GM21381 (cell line): ENCODE results near the gene C16orf78.
A peak's percentile ranks its signal among the peaks of the same experiment; 100 is the strongest.

Experiments used
- ATAC-seq: cut with Tn5 transposase; IDR thresholded peaks from one replicate; pipeline ENCODE4 v1.9.1; 2021; ENCODE audit warnings: mild to moderate bottlenecking, moderate library complexity; ENCODE audit not compliant: unreplicated experiment

The C16orf78 gene

DNA sequence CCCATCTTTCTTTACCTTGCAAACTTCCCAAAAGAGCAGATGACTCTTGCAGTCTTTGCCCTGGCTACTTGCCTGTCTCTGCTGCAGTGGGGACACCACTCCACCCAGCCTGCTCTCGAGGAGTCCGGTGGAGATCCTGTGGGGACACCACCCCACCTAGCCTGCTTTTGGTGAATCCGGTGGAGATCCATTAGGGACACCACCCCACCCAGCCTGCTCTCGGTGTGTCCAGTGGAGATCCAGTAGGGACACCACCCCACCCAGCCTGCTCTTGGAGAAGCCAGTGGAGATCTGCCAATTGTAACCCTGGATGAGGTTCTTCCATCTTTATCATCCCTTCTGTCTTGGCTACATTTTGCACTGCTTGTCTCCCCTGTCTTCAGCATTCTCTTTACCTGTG is 54.2 kb downstream of the C16orf78 start:
- no peak for ATAC-seq

DNA sequence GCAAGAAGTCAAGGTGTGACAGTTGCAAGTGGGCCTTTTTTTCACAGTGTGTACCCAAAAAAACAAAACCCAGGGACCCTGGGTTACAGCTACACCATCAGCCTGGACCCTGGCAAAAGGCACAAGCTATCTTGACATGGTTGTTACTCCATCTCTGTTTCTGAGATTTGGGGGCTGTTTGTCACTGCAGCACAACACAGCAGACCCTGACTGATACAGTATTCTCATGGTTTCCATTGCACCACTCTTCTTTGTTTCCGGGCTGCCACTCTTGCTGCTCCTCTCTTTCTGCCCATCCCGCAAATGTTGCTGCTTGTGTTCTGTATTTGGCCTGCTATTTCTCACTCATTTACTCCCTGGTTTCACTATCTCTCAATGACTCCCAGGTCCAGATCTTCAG is 55.2 kb downstream of the C16orf78 start:
- no peak for ATAC-seq

GRCh38 chr16:49431040-49431439 is 57.4 kb downstream of the C16orf78 start:
- ATAC-seq = no peak

GRCh38 chr16:49431591-49432290 is 58.1 kb downstream of the C16orf78 start:
- ATAC-seq = no peak

GRCh38 chr16:49434733-49435132 is 61.1 kb downstream of the C16orf78 start:
- no peak for ATAC-seq

DNA sequence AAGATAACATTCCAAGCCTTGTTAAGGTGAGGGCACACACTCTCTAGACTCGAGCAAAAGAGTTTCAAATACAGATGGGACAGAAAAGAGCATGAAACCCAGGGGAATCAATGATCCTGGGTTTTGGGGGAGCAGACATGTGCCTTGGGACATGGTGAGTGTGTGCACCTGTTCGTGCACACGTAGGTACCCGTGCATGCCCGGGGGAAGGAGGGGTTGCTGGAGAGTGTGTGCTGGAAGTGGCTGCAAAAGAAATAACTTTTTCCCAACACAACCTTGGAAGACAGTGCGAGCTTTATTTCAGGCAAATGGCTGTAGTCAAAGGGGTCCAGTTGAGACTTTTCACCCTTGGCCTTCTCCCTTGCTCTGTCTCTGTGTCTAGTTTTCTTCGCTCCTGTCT is 62.6 kb downstream of the C16orf78 start:
- no peak for ATAC-seq

GRCh38 chr16:49437344-49437743 is 63.7 kb downstream of the C16orf78 start:
- no peak for ATAC-seq

GRCh38 chr16:49439050-49439449 is 65.4 kb downstream of the C16orf78 start:
- ATAC-seq = no peak

GRCh38 chr16:49439676-49440075 is 66.1 kb downstream of the C16orf78 start:
- no peak for ATAC-seq

- ATAC-seq = no peak
Measured at GRCh38 chr16:49440156-49441065, 66.8 kb downstream of the C16orf78 start.

GRCh38 chr16:49441366-49441780 is 67.8 kb downstream of the C16orf78 start:
- ATAC-seq = peak; percentile 98

- ATAC-seq = no peak
Measured at GRCh38 chr16:49442805-49443204, 69.2 kb downstream of the C16orf78 start.

DNA sequence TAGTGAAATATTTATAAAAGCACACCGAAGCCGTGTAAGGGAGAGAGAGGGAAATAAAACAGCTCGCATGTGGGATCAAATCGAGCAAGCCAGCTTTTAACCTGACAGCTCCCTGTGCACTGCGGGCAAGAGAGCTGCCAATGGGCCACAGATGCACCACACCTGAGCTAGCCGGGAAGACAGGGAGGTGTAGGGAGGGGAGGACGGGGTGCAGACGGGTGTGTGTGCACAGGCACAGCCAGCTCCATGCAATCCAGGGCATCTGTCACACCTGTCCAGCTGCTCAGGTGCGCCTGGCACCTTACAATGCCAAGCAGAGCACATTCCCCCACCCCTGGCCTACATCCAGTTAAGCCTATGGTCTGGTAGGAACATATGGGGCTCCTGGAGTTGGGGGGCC is 70.0 kb downstream of the C16orf78 start:
- no peak for ATAC-seq

- ATAC-seq = no peak
Measured at GRCh38 chr16:49446805-49447204, 73.2 kb downstream of the C16orf78 start.
